ENCODE results near the gene PIK3R5. TPM values are rescaled to one million over a fixed set of nuclear protein-coding genes. Genes with fewer than 3 reads are reported as not detected.
"Not testable (repeated sequence)": the region's sequence is repeated elsewhere in the genome, so short reads cannot be mapped to it uniquely, and the experiment has no call there.

PIK3R5 gene
- total RNA-seq, 1 donor from 2014 or later: not detected

GRCh38 chr17:8985054-8985701 lies 19.7 kb upstream of the PIK3R5 start:
- no peak for DNase-seq (ENCODE audit: low read depth)

DNA sequence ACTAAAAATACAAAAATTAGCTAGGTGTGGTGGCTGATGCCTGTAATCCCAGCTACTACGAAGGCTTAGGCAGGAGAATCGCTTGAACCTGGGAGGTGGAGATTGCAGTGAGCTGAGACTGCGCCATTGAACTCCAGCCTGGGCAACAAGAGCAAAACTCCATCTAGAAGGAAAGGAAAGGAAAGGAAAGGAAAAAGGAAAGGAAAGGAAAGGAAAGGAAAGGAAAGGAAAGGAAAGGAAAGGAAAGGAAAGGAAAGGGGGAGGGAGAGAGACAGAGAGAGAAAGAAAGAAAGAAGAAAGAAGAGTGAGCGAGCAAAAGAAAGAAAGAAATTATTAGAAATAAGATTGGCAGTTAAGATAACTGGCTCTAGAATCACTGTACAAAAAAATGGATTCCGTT lies 18.7 kb upstream of the PIK3R5 start:
- not testable (repeated sequence) for DNase-seq (ENCODE audit: low read depth)

DNA sequence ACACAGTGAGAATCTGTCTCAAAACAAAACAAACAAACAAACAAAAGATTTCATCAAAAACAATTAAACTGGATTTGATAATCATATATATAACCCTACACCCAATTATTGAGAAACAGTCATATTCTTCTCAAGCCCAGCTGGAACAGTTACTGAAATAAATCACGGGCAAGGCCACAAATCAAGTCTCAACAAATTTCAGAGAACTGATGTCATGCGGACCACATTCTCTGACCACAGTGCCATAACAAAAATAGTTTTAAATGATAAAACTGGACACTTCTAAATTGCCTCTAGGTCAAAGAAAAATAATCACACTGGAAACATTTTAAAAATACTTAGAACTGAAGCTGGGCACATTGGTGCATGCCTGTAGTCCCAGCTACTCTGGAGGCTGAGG lies 15.9 kb upstream of the PIK3R5 start:
- no peak for DNase-seq (ENCODE audit: low read depth)

GRCh38 chr17:8979715-8980114 lies 14.2 kb upstream of the PIK3R5 start:
- DNase-seq (ENCODE audit: low read depth): no peak

DNA sequence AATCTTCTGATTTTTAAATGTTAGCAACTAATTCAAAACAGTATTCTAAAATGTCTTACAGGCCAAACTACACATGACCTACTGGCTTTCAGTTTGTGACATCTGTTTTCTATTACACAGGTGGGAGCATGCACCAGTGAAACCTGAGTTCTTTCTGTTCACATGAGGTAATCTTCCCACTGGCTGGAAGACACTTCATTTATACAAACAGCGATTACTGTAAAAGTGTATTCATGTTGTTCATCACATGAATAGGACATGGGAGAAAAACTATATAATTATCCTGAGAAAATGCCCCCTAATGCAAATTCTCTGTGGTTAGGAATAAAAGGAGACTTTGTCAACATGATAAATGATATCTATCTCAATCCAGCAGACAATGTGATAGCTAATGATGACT lies 11.1 kb upstream of the PIK3R5 start:
- DNase-seq (ENCODE audit: low read depth): no peak

- no peak for DNase-seq (ENCODE audit: low read depth)
These were observed 9.7 kb upstream of the PIK3R5 start for GRCh38 chr17:8975091-8975725.

DNA sequence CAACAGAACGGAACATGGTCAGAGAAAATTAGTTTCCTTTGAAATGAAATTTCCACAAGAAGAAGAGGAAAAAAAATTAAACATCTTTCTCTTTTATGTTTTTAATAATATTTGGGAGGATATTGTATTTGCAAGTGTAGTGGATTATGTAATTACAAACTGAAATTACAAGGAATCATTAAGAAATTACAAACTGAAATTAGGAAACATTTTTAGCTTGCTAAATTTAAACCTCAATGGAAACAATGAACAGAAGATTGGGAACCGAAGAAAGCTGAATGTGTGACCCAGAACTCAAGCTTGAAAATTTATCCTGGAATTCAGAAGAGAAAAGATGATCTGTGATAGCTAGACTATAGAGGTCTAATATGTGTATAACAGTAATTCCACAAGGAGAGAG lies 4.4 kb upstream of the PIK3R5 start:
- no peak for DNase-seq (ENCODE audit: low read depth)

DNA sequence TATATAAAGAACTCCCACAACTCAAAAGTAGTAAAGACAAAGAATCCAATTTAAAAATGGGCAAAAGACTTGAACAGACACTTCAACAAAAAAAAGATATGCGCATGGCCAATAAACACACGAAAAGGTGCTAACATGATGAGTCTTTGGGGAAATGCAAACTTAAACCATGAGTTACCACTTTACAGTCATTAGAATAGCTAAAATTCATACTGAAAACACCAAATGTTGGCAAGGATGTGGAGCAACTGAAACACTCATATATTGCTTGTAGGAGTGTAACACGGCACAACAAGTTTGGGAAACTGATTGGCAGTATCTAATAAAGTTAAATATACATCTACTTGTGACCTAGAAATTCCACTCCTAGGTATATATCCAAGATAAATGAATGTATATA lies 3.0 kb upstream of the PIK3R5 start:
- DNase-seq (ENCODE audit: low read depth): no peak

- DNase-seq (ENCODE audit: low read depth): no peak
These were observed 2.4 kb upstream of the PIK3R5 start for GRCh38 chr17:8967861-8968260.

DNA sequence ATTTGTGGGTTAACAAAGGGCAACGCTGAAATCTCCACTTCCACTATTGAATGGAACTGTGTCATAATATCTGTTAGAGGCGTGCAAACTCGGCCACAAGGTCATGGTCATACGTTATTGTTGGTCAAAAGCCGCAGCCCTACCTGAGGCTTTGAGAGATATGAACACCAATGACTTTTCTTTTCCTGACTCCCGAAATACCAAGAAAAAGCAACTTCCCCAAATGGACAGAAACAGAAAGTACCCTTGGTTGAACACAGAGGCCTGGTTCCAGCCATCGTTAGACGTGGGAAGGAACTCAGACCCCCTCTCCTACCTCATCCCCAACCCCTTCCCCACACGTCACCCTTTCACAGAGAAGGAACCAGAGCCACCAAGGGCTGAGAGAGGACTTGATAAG lies 1.4 kb upstream of the PIK3R5 start:
- DNase-seq (ENCODE audit: low read depth): no peak

DNA sequence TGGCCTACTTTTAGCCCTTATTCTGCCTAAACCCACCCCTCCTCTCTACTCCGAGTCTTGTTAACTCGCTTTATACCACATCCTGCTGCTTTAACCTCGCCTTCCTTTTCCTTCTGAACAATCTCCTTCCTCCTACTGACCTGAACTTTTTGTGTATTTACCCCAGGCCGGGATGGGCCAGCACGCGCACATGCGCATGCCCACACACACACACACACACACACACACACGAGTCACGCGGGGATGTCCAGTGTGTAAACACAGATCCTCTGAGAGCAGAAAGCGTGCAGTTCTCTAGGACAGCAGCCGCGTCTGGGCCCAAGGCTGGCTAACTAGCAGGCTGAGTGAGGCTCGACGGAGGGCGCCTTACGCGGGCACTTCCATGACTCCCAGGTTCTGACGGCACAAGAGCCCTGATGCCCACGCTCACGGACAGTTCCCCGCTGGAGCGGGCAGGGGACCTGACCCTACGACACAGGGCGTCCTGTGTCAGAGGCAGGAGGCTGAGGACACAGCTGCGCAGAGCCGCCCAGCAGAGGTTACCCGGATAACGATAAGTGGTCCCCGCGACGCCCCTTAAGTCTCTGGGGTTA lies 610 bp downstream of the PIK3R5 start:
- no peak for DNase-seq (ENCODE audit: low read depth)

DNA sequence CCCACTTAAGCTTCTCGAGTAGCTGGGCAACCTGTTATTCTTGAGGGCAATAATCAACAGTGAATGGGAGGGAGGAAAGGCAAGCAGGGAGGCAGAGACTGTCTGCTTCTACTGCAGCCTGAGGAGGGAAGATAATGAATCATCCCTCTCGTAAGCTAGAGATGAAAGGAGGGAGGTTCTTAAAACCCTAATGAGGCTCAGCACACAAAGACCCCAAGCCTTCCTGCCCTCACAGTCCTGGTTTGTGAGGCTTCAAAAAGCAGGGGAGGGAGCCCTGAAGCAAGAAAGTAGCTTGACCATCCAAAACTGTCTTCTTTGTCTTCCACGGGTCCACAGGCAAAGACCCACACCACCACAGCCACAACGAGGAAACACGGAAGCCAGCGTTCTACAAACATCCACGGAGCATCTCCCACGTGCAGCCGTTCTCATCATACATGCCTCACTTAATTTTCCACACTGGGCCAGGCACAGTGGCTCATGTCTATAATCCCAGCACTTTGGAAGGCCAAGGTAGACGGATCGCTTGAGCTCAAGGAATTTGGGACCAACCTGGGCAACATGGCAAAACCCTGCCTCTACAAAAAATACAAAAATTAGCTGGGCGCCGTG lies 1.8 kb downstream of the PIK3R5 start:
- DNase-seq (ENCODE audit: low read depth): no peak

DNA sequence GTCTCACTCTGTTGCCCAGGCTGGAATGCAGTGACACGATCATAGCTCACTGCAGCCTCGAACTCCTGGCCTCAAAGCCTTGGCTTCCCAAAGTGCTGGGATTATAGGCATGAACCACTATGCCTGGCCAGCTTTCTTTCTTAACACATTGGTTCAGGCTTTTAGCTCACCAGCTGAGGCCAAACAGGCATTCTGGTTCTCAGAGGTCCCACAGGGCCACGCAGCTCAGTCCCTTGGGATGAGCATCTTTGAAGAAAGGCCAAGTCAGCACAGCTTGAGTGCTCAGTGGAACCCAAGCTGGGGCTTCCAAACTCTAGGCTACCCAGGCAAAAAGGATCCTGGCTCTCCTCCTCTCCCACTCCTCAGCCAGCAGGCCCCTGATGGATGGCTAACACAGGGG lies 2.5 kb downstream of the PIK3R5 start:
- no peak for DNase-seq (ENCODE audit: low read depth)

- DNase-seq (ENCODE audit: low read depth): no peak
These were observed 3.7 kb downstream of the PIK3R5 start for GRCh38 chr17:8961829-8962228.

GRCh38 chr17:8960325-8961140 lies 5.0 kb downstream of the PIK3R5 start:
- no peak for DNase-seq (ENCODE audit: low read depth)

GRCh38 chr17:8959312-8959918 lies 6.1 kb downstream of the PIK3R5 start:
- DNase-seq (ENCODE audit: low read depth): no peak

DNA sequence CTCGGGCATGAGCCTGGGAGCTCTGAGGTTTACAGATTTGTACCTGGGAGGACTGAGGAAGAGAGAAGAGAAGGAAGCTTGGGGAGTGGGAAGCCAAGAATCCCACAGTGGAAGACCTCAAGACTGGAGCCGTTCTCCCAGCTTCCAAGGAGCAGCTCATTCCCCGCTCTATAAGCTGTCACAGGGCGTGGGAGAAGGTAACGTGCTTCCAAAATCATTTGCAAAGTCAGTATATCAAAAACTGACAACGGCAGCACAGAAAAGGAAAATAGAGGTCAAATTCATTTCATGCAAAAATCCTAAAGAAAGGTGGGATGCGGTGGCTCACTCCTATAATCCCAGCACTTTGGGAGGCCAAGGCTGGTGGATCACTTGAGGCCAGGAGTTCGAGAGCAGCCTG lies 7.8 kb downstream of the PIK3R5 start:
- no peak for DNase-seq (ENCODE audit: low read depth)

DNA sequence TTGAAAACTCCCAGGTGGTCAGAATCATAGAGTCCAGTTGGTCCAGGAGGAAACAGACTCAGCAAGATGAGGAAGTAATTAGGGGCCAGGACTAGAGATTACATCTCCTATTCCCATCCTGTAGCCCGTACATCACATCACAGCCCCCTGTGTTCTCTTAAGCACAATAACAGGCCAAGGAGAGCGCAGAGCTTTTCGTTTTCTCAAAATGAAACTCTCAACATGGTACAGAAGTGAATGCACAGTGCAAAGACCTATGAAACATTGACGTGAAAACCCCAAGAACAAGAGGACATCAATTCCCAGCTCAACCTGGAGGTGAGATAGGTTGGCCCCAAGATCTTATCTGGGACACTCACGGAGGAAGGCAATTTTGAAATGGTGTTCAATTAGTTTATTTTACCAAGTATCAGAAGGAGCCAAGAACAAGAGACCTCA lies 9.0 kb downstream of the PIK3R5 start:
- no peak for DNase-seq (ENCODE audit: low read depth)

GRCh38 chr17:8955021-8955959 lies 10.2 kb downstream of the PIK3R5 start:
- no peak for DNase-seq (ENCODE audit: low read depth)

- no peak for DNase-seq (ENCODE audit: low read depth)
These were observed 11.2 kb downstream of the PIK3R5 start for GRCh38 chr17:8954339-8954738.

Data from renal cortical epithelial cell (primary cell).